WI38 (cell line): ENCODE data around the gene CUL3.
A peak's percentile ranks its signal among the peaks of the same experiment; 100 is the strongest.

Experiments used
- H3K4me3 ChIP-seq: 2 replicates; pipeline ENCODE4 v1.5.1; 2011; ENCODE audit warnings: low read depth, mild to moderate bottlenecking, control low read depth, low read length
- TF ChIP-seq, protein P1 (sequence below): IDR thresholded peaks from 2 replicates; pipeline ENCODE4 v1.5.1; 2012; ENCODE audit warnings: low read depth, mild to moderate bottlenecking, control low read depth, low read length

CUL3 gene

GRCh38 chr2:224442071-224442967 lies 142.8 kb downstream of the CUL3 start:
- TF ChIP-seq, protein P1, sequence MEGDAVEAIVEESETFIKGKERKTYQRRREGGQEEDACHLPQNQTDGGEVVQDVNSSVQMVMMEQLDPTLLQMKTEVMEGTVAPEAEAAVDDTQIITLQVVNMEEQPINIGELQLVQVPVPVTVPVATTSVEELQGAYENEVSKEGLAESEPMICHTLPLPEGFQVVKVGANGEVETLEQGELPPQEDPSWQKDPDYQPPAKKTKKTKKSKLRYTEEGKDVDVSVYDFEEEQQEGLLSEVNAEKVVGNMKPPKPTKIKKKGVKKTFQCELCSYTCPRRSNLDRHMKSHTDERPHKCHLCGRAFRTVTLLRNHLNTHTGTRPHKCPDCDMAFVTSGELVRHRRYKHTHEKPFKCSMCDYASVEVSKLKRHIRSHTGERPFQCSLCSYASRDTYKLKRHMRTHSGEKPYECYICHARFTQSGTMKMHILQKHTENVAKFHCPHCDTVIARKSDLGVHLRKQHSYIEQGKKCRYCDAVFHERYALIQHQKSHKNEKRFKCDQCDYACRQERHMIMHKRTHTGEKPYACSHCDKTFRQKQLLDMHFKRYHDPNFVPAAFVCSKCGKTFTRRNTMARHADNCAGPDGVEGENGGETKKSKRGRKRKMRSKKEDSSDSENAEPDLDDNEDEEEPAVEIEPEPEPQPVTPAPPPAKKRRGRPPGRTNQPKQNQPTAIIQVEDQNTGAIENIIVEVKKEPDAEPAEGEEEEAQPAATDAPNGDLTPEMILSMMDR: no peak
- H3K4me3 ChIP-seq: peak overlapping the region; percentile 40

GRCh38 chr2:224440988-224441387 lies 144.2 kb downstream of the CUL3 start:
- TF ChIP-seq, protein P1: no peak
- H3K4me3 ChIP-seq: no peak overlapping the region

- TF ChIP-seq, protein P1: no peak
- H3K4me3 ChIP-seq: no peak overlapping the region
Measured at GRCh38 chr2:224438726-224439125, 146.4 kb downstream of the CUL3 start.

DNA sequence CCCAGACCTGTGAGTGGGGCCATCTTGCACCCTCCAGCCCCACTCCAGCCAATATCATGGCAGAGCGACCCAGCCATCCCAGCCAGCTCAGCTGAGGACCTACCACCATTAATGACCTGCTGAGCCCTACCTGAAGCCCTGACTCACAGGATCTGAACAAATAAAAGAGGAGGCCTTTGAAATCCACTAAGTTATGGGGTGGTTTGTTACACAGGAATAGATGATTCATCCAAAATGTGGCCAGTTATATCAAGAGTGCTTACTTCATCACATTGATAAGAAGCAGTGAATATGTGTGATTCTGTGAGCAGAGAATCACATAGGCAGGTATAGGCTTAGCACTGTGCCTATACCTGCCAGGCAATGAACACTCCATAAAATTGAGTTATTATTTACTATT lies 148.5 kb downstream of the CUL3 start:
- TF ChIP-seq, protein P1: no peak
- no peak overlapping the region for H3K4me3 ChIP-seq

GRCh38 chr2:224434618-224435017 lies 150.5 kb downstream of the CUL3 start:
- H3K4me3 ChIP-seq: no peak overlapping the region
- TF ChIP-seq, protein P1: no peak

GRCh38 chr2:224433442-224433841 lies 151.7 kb downstream of the CUL3 start:
- TF ChIP-seq, protein P1: no peak
- no peak overlapping the region for H3K4me3 ChIP-seq

- TF ChIP-seq, protein P1: no peak
- H3K4me3 ChIP-seq: no peak overlapping the region
Measured at GRCh38 chr2:224432003-224432579, 153.1 kb downstream of the CUL3 start.
